GM18858 (cell line): Measurements from ENCODE around the gene HERPUD2.
"Not testable (repeated sequence)": the region's sequence is repeated elsewhere in the genome, so short reads cannot be mapped to it uniquely, and the experiment has no call there.

Experiments
- ATAC-seq: cut with Tn5 transposase; IDR thresholded peaks from one replicate; pipeline ENCODE4 v1.9.1; 2021; ENCODE audit not compliant: unreplicated experiment

Gene HERPUD2

GRCh38 chr7:35617041-35617440 is 77.9 kb downstream of the HERPUD2 start:
- ATAC-seq: no peak

- ATAC-seq: no peak
These were observed 81.8 kb downstream of the HERPUD2 start for GRCh38 chr7:35613150-35613549.

- ATAC-seq: no peak
These were observed 89.2 kb downstream of the HERPUD2 start for GRCh38 chr7:35605760-35606159.

GRCh38 chr7:35604595-35604994 is 90.3 kb downstream of the HERPUD2 start:
- ATAC-seq: no peak

- ATAC-seq: no peak
These were observed 95.3 kb downstream of the HERPUD2 start for GRCh38 chr7:35599645-35600044.

GRCh38 chr7:35599061-35599460 is 95.9 kb downstream of the HERPUD2 start:
- ATAC-seq: no peak

- ATAC-seq: no peak
These were observed 98.9 kb downstream of the HERPUD2 start for GRCh38 chr7:35596061-35596460.

GRCh38 chr7:35593899-35594298 is 101.0 kb downstream of the HERPUD2 start:
- no peak for ATAC-seq

GRCh38 chr7:35588647-35589046 is 106.3 kb downstream of the HERPUD2 start:
- ATAC-seq: no peak

GRCh38 chr7:35584990-35585389 is 109.9 kb downstream of the HERPUD2 start:
- ATAC-seq: no peak

- not testable (repeated sequence) for ATAC-seq
These were observed 110.4 kb downstream of the HERPUD2 start for GRCh38 chr7:35584533-35584932.
